Choroid plexus epithelial cell (primary cell): ENCODE results near the gene ARHGAP26.
A peak's percentile ranks its signal among the peaks of the same experiment; 100 is the strongest.

Source experiments
- DNase-seq: peaks from one replicate; pipeline ENCODE4 v3.0.0-alpha.2; 2010; ENCODE audit warnings: low read depth
- H3K4me3 ChIP-seq: 2 replicates; pipeline ENCODE4 v1.5.1; 2011; ENCODE audit warnings: low read depth, mild to moderate bottlenecking, control low read depth, low read length, moderate library complexity
- TF ChIP-seq, protein P1 (sequence below): conservative IDR thresholded peaks from 2 replicates; pipeline ENCODE4 v1.5.1; 2011; ENCODE audit warnings: low read depth, mild to moderate bottlenecking, control low read depth, inconsistent platforms, low read length, moderate library complexity

The ARHGAP26 gene

DNA sequence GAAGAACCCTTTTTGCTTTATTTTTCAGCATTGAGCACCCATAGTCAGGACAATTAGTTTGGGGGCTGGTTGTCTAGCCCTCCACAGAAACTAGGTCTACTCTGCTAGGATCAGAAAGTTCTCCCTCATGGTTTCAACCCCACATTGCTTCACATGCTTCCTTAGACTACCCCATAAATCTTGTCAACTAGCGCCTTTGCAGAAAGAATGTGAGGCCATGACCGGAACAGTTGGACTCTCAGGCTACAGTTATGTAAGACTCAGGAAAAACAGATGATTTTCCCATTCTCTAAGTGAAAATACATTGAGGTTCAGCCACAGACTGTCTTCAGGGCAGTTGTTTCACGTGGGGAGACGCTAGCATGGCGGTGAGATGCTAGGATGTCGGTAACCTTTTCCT, 377.7 kb downstream of the ARHGAP26 start:
- TF ChIP-seq, protein P1, sequence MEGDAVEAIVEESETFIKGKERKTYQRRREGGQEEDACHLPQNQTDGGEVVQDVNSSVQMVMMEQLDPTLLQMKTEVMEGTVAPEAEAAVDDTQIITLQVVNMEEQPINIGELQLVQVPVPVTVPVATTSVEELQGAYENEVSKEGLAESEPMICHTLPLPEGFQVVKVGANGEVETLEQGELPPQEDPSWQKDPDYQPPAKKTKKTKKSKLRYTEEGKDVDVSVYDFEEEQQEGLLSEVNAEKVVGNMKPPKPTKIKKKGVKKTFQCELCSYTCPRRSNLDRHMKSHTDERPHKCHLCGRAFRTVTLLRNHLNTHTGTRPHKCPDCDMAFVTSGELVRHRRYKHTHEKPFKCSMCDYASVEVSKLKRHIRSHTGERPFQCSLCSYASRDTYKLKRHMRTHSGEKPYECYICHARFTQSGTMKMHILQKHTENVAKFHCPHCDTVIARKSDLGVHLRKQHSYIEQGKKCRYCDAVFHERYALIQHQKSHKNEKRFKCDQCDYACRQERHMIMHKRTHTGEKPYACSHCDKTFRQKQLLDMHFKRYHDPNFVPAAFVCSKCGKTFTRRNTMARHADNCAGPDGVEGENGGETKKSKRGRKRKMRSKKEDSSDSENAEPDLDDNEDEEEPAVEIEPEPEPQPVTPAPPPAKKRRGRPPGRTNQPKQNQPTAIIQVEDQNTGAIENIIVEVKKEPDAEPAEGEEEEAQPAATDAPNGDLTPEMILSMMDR, result no peak
- no peak overlapping the region for H3K4me3 ChIP-seq
- DNase-seq, result peak; percentile 64

DNA sequence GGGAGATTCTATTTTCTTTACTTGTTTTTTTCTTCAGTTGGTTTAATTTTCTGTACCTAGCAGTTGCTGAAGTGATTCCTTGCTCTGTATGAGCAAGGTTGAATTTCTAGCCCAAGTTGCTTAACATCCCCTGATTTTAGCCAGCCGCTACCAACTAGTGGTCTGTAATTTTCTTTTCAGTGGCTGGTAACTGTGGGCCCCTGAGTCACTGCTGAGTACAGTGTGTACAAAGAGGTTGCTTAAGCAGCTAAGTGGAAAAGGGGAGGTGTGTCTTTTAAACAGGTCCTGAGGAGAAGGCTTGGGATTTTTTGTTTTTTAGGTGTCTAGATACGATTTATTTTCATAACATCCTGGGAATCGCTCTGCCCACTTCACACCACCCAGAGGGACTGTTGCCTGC, 378.6 kb downstream of the ARHGAP26 start:
- no peak overlapping the region for H3K4me3 ChIP-seq
- TF ChIP-seq, protein P1, result peak; percentile 5
- peak; percentile 88 for DNase-seq

DNA sequence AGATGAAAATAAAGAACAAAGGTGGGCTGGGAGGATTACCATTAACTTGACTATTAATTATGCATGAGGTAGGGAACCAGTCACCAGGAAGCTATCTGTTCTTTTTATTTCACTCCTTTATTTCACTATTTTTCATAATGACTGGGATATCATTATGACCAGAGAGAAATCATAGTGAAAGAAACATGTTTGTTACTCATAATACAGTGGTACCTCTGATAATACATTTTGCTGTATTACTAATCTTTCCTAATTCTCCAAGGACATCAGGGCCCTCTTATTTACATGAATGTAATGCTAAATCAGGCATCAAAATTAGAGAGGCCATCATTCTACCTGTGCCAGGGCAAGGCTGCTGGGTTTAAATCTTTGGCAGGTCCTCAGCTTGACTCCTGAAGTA, 379.6 kb downstream of the ARHGAP26 start:
- TF ChIP-seq, protein P1, result no peak
- no peak for DNase-seq
- no peak overlapping the region for H3K4me3 ChIP-seq

DNA sequence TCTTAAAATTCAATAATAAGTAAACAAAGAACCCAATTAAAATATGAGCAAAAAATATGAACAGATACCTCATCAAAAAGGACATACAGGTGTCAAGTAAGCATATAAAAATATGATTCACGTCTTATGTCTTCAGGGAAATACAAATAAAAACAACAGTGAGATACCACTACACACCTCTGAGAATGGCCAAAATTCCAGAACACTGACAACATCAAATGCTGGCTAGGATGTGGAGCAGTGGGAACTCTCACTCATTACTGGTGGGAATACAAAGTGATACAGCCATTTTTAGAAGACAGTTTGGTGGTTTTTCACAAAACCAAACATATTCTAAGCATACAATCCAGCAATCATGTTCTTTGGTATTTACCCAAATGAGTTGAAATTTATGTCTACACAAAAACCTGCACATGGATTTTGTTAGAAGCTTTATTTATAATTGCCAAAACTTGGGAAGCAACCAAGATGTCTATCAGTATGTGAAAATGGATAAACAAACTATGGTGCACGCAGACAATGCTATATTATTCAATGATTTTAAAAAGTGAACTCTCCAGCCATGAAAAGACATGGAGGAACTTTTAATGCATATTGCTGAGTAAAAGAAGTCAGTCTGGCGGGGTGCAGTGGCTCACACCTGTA, 381.0 kb downstream of the ARHGAP26 start:
- TF ChIP-seq, protein P1, result no peak
- no peak overlapping the region for H3K4me3 ChIP-seq
- no peak for DNase-seq

DNA sequence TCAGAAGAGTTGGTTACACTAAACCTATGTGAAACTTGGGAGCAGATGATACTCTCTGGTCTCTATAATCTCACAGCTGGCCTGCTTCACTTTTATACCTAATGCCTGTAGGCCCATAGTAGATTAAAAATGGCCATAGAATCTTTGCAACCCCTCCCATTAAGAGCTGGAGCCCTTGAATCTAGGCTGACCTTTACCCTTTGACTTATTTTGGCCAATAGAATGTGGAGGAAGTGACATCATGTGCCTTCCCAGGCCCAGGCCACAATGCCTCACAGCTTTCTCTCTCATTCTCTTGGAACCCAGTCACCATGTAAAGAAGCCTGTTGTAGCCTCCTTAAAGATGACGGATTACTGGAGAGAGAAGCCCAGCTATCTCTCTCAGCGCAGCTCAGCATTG, 382.3 kb downstream of the ARHGAP26 start:
- TF ChIP-seq, protein P1, result no peak
- DNase-seq, result no peak
- no peak overlapping the region for H3K4me3 ChIP-seq

DNA sequence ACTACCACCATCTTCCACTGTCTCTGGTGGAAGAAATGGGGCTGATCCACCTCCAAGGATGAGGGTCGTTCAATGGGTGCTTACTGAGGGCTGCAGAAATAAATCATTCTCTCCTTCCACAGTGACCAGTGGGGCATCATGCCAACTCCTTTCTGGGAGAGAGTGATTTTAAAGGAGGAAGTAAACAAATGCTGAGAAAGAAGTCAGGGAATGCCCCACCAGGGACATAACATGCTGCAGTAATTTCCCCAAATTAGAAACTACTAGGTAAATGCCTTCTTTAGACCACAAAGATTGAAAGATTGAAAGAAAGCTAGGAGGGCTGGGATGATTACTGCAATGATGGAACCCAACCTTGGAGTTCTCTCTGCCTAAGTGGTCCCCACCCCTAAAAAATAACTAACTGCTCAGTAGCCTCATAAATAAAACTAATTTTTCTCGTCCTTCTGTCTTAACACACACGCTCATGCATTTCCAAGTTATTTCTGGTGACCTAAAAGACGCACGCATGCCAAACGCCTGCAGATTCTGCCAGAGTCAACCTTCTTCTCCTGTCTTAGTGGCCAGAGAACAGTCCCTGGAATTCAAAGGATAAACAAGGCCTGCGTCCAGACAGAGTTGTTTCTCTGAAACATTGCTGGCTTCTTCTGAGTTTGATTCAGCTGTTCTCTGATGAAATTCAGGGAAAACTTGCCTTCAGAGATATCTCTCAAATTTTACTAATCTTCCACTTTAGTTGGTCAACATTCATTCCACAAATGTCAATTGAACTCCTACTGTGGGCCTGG, 383.3 kb downstream of the ARHGAP26 start:
- no peak overlapping the region for H3K4me3 ChIP-seq
- TF ChIP-seq, protein P1, result no peak
- peak; percentile 73 for DNase-seq
